Muscle layer of duodenum (tissue), 2 donors: ENCODE data around the gene WDR11.

Source experiments
- H3K27ac ChIP-seq: one replicate; pipeline ENCODE4 v1.7.0; 2013; ENCODE audit warnings: mild to moderate bottlenecking, low read length
- H3K27me3 ChIP-seq: one replicate; pipeline ENCODE4 v1.7.0; 2013; ENCODE audit warnings: low read depth, mild to moderate bottlenecking, control low read depth, low read length
- H3K36me3 ChIP-seq, 2 donors: one replicate each; pipeline ENCODE4 v1.7.0; 2013; ENCODE audit warnings: low read length in 2 of 2, control low read depth in 1 of 2, mild to moderate bottlenecking in 1 of 2; ENCODE audit not compliant: insufficient read depth in 2 of 2, control insufficient read depth in 1 of 2
- H3K4me1 ChIP-seq, 2 donors: one replicate each; pipeline ENCODE4 v1.7.0; 2013; ENCODE audit warnings: low read length in 2 of 2, mild to moderate bottlenecking in 2 of 2, control low read depth in 1 of 2, moderate library complexity in 1 of 2; ENCODE audit not compliant: insufficient read depth in 2 of 2, control insufficient read depth in 1 of 2
- H3K4me3 ChIP-seq, 2 donors: one replicate each; pipeline ENCODE4 v1.7.0; 2013; ENCODE audit warnings: low read length in 2 of 2, low read depth in 1 of 2, mild to moderate bottlenecking in 1 of 2
- H3K9me3 ChIP-seq, 2 donors: one replicate each; pipeline ENCODE4 v1.7.0; 2013; ENCODE audit warnings: low read length in 2 of 2, control low read depth in 1 of 2, mild to moderate bottlenecking in 1 of 2; ENCODE audit not compliant: control insufficient read depth in 1 of 2
- donor health status: healthy.

Gene WDR11

DNA sequence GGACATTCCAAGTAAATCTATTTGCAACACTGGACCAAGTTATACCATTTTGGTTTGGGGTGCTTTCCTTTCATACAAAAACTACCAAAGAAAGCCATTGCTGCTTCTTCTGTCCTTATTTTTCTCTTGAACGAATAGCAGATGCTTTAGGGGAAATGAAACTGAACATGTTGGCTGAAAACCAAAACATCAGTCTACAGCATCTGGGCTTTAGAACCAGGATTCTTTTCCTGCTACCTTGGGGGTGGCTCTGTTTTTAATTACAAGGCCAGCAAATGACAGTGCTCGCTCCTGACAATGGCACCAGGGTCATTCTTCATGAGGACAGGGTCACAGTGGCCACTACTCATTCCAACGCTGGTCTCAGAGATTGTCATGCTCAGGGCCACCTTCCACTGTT lies 80.3 kb downstream of the WDR11 start:
- no peaks in the 10 kb centered on the region for H3K36me3 ChIP-seq
- no peak overlapping the region for H3K4me3 ChIP-seq
- H3K4me1 ChIP-seq = no peaks in the 10 kb centered on the region
- no peaks in the 10 kb centered on the region for H3K9me3 ChIP-seq
- H3K27ac ChIP-seq = no peak overlapping the region
- no peaks in the 10 kb centered on the region for H3K27me3 ChIP-seq

- Histone ChIP-seq H3K4me3 (no peak overlapping the region), H3K27me3 (no peaks in the 10 kb centered on the region), H3K36me3 (no peaks in the 10 kb centered on the region), H3K4me1 (no peaks in the 10 kb centered on the region), H3K9me3 (no peaks in the 10 kb centered on the region), H3K27ac (no peak overlapping the region)
Observed at GRCh38 chr10:120931999-120932398, 80.8 kb downstream of the WDR11 start.

DNA sequence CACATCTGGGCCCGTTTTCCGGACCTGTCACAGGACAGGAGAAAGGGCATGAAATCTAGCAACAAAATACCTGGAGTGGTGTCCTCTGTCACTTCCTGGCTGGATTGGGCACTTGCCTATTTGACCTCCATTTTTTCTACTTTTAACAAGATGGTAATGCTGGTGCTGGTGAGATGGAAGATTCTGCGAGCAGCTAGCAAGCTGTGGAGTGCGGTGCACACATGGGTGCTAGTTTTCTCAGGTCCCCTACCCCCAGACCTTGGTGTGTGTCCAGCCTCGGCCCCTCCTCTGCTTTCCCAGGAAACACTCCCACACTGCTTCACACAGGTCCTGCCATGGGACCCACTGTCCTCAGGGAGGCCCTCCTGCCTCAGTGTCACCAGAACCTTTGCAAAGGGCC lies 87.7 kb downstream of the WDR11 start:
- Histone ChIP-seq H3K4me3 (no peak overlapping the region), H3K36me3 (no peaks in the 10 kb centered on the region), H3K4me1 (no peaks in the 10 kb centered on the region), H3K27ac (no peak overlapping the region), H3K27me3 (no peaks in the 10 kb centered on the region), H3K9me3 (no peaks in the 10 kb centered on the region)

- H3K27me3 ChIP-seq = no peaks in the 10 kb centered on the region
- H3K36me3 ChIP-seq = no peaks in the 10 kb centered on the region
- H3K9me3 ChIP-seq = peaks cover 0 to 2% of the 10 kb centered on the region in 2 donors
- H3K4me1 ChIP-seq = no peaks in the 10 kb centered on the region
- no peak overlapping the region for H3K27ac ChIP-seq
- no peak overlapping the region for H3K4me3 ChIP-seq
Observed at GRCh38 chr10:120940299-120940900, 89.2 kb downstream of the WDR11 start.

DNA sequence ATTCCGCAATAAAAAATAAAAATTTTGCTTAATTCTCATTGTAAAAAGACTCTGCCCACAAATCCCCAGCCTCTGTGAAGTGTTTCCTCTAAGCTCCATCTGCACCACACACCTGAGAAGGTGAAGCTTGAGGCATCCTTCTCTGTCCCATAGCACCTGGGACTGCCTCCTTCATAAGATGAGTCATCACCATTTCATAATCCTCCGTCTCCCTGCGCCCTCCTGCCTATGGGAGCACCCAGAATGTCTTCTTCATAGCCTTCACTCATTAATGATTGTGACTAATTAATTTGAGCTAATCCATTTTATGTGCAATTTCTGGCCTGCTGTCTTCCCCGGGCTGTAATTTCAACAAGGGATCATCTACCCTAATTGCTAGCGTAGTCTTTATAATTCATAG lies 90.3 kb downstream of the WDR11 start:
- Histone ChIP-seq H3K9me3 (peaks cover 0 to 2% of the 10 kb centered on the region in 2 donors), H3K4me1 (no peaks in the 10 kb centered on the region), H3K27ac (no peak overlapping the region), H3K27me3 (no peaks in the 10 kb centered on the region), H3K4me3 (no peak overlapping the region), H3K36me3 (no peaks in the 10 kb centered on the region)

GRCh38 chr10:120942806-120943413 lies 91.7 kb downstream of the WDR11 start:
- H3K4me1 ChIP-seq = no peaks in the 10 kb centered on the region
- H3K27me3 ChIP-seq = no peaks in the 10 kb centered on the region
- H3K27ac ChIP-seq = no peak overlapping the region
- no peaks in the 10 kb centered on the region for H3K36me3 ChIP-seq
- H3K9me3 ChIP-seq = peaks cover 0 to 2% of the 10 kb centered on the region in 2 donors
- no peak overlapping the region for H3K4me3 ChIP-seq

DNA sequence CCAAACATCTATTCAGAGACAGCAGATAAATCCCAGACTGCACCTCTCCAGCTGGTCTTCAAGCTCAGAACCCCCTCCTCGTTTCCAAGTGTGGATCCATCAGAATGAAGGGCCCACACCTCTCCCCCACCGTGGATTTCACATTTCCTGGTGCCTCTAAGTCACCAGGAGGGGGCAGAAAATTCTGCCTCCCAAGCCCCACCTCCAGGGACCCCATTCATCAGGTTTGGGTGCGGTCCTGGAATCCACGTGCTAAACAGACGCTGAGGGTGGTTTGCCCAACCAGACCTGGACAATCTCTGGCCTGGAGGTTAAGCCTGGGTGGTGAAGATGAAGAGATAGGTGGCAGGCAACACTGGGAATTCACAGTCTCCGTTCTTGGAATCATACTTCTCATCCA lies 92.4 kb downstream of the WDR11 start:
- Histone ChIP-seq H3K4me3 (no peak overlapping the region), H3K27ac (no peak overlapping the region), H3K9me3 (peaks cover 0 to 2% of the 10 kb centered on the region in 2 donors), H3K4me1 (no peaks in the 10 kb centered on the region), H3K27me3 (no peaks in the 10 kb centered on the region), H3K36me3 (no peaks in the 10 kb centered on the region)

- Histone ChIP-seq H3K4me3 (no peak overlapping the region), H3K36me3 (no peaks in the 10 kb centered on the region), H3K9me3 (peaks cover 0 to 2% of the 10 kb centered on the region in 2 donors), H3K27me3 (peaks cover 7% of the 10 kb centered on the region), H3K27ac (no peak overlapping the region), H3K4me1 (peaks cover 0 to 8% of the 10 kb centered on the region in 2 donors)
Observed at GRCh38 chr10:120944586-120945125, 93.5 kb downstream of the WDR11 start.

GRCh38 chr10:120945182-120945581 lies 94.0 kb downstream of the WDR11 start:
- no peak overlapping the region for H3K4me3 ChIP-seq
- peaks cover 0 to 2% of the 10 kb centered on the region in 2 donors for H3K9me3 ChIP-seq
- H3K4me1 ChIP-seq = peaks cover 0 to 8% of the 10 kb centered on the region in 2 donors
- no peak overlapping the region for H3K27ac ChIP-seq
- H3K27me3 ChIP-seq = peaks cover 12% of the 10 kb centered on the region
- no peaks in the 10 kb centered on the region for H3K36me3 ChIP-seq

GRCh38 chr10:120945801-120946302 lies 94.7 kb downstream of the WDR11 start:
- peaks cover 0 to 2% of the 10 kb centered on the region in 2 donors for H3K9me3 ChIP-seq
- H3K4me3 ChIP-seq = no peak overlapping the region
- peak overlapping the region; percentile 5 for H3K27ac ChIP-seq
- peaks cover 13% of the 10 kb centered on the region for H3K27me3 ChIP-seq
- no peaks in the 10 kb centered on the region for H3K36me3 ChIP-seq
- peaks cover 0 to 8% of the 10 kb centered on the region in 2 donors for H3K4me1 ChIP-seq

- Histone ChIP-seq H3K36me3 (no peaks in the 10 kb centered on the region), H3K27me3 (peaks cover 13% of the 10 kb centered on the region), H3K4me3 (no peak overlapping the region), H3K4me1 (peaks cover 0 to 8% of the 10 kb centered on the region in 2 donors), H3K27ac (peak overlapping the region; percentile 5), H3K9me3 (peaks cover 0 to 2% of the 10 kb centered on the region in 2 donors)
Observed at GRCh38 chr10:120946497-120946896, 95.3 kb downstream of the WDR11 start.
